ENCODE measurements around the gene LY86.
A peak's percentile ranks its signal among the peaks of the same experiment; 100 is the strongest.

LY86 gene

DNA sequence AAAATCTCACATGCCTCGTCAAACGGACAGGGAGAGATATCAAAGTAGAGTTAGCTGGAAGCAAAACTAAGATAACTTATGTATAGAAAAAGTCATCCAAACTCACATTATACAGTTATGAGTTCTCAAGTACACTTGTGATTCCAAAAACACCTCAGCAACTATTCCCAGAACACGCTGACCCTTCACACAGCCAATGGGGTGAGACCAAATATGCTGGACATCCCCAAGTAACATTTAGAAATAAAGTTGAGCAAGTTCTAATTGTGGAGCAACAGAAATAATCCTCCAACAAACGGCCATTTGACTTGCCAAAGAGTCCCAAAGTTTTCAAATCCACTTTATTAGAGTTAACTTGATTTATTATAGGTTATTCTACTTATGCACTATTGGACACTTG, 52.4 kb downstream of the LY86 start:
- no peak overlapping the region for H3K4me3 Mint-ChIP-seq
- H3K27ac Mint-ChIP-seq = no peak overlapping the region
- no peaks in the 10 kb centered on the region for H3K36me3 Mint-ChIP-seq (ENCODE audit: low read depth)
- H3K27me3 Mint-ChIP-seq = no peaks in the 10 kb centered on the region
- no peaks in the 10 kb centered on the region for H3K4me1 Mint-ChIP-seq (ENCODE audit: low read depth)
- H3K9me3 Mint-ChIP-seq = no peaks in the 10 kb centered on the region

GRCh38 chr6:6643398-6643797, 54.9 kb downstream of the LY86 start:
- Mint-ChIP-seq H3K9me3 (no peaks in the 10 kb centered on the region), H3K27me3 (no peaks in the 10 kb centered on the region), H3K36me3 (ENCODE audit: low read depth) (no peaks in the 10 kb centered on the region), H3K27ac (no peak overlapping the region), H3K4me1 (ENCODE audit: low read depth) (no peaks in the 10 kb centered on the region), H3K4me3 (no peak overlapping the region)

DNA sequence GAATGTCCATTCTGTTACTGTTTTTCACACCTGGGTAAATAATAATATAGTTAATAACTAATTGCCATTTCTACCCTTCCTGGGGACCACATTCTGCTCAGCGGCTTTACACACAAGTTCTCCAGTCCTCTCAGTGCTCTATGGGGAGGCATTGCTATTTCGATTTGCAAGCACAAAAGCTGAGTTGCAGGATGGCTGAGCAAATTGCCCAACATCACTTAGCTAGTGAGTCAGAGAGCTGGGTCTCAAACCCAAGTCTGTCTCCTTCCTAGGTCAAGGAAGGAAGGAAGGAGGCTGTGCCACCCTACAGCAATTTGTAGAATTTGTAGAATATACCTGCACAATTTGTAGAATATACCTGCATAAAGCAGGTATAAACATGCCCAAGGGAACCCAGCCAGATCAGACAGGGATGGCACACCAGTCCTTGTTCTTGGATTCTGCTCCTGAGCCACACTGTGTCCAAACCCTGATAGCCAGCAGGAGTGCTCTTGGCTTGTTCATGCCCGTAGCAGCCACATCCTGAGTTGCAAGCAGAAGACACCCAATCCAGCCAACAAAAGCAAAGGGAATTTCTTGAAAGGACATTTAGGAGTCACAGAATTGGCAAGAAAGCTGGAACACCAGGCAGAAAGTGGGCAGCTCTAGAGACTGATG, 56.9 kb downstream of the LY86 start:
- H3K27ac Mint-ChIP-seq = no peak overlapping the region
- no peak overlapping the region for H3K4me3 Mint-ChIP-seq
- no peaks in the 10 kb centered on the region for H3K9me3 Mint-ChIP-seq
- no peaks in the 10 kb centered on the region for H3K36me3 Mint-ChIP-seq (ENCODE audit: low read depth)
- peaks cover 12% of the 10 kb centered on the region for H3K4me1 Mint-ChIP-seq (ENCODE audit: low read depth)
- H3K27me3 Mint-ChIP-seq = no peaks in the 10 kb centered on the region

DNA sequence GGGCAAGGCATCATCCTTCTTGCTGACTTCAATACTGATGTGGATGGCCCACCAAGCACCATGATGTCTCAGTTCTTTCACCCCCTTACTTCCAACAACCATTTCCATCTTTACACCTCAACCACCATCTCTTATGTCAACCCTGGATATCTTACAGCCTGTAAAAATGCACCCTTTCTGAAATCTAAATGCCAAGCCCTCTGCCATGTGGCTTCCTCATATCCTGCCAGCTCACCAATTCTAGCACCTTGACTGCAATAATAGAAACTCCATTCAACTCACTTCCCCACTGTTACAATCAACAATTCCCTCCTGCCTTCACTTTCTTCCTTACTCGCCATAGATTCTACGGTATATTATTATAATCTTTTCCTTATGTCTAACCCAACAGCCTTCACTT, 57.9 kb downstream of the LY86 start:
- H3K4me1 Mint-ChIP-seq (ENCODE audit: low read depth) = peaks cover 19% of the 10 kb centered on the region
- no peaks in the 10 kb centered on the region for H3K36me3 Mint-ChIP-seq (ENCODE audit: low read depth)
- H3K4me3 Mint-ChIP-seq = no peak overlapping the region
- no peaks in the 10 kb centered on the region for H3K27me3 Mint-ChIP-seq
- H3K27ac Mint-ChIP-seq = no peak overlapping the region
- H3K9me3 Mint-ChIP-seq = no peaks in the 10 kb centered on the region

DNA sequence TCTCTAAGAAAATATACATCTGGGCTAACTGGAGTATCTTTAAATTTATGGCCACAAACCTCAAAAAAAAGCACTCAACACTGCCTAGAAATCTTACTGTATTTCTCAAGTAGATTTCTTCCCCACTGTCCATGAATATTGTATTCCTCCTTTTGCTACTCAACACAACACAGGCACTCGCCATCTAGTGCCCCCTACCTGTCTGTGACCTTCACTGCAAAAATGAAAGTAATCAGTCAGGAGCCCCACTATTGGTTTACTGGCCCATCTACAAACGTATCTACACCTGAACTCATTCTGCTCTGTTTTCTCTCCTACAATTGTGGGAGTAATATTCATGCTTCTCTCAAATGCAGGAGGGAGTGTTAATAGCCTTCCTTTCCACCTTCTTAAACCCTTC, 58.3 kb downstream of the LY86 start:
- peaks cover 22% of the 10 kb centered on the region for H3K4me1 Mint-ChIP-seq (ENCODE audit: low read depth)

GRCh38 chr6:6648692-6649343, 60.3 kb downstream of the LY86 start:
- no peak overlapping the region for H3K27ac Mint-ChIP-seq
- no peak overlapping the region for H3K4me3 Mint-ChIP-seq
- peaks cover 26% of the 10 kb centered on the region for H3K4me1 Mint-ChIP-seq (ENCODE audit: low read depth)
- no peaks in the 10 kb centered on the region for H3K27me3 Mint-ChIP-seq
- no peaks in the 10 kb centered on the region for H3K9me3 Mint-ChIP-seq
- H3K36me3 Mint-ChIP-seq (ENCODE audit: low read depth) = no peaks in the 10 kb centered on the region

More for the DNA sequence above, 58.3 kb downstream of the LY86 start:
- no peaks in the 10 kb centered on the region for H3K9me3 Mint-ChIP-seq
- no peak overlapping the region for H3K27ac Mint-ChIP-seq
- H3K27me3 Mint-ChIP-seq = no peaks in the 10 kb centered on the region
- no peaks in the 10 kb centered on the region for H3K36me3 Mint-ChIP-seq (ENCODE audit: low read depth)
- H3K4me3 Mint-ChIP-seq = no peak overlapping the region

GRCh38 chr6:6649824-6650349, 61.4 kb downstream of the LY86 start:
- H3K27me3 Mint-ChIP-seq = no peaks in the 10 kb centered on the region
- no peak overlapping the region for H3K27ac Mint-ChIP-seq
- peaks cover 37% of the 10 kb centered on the region for H3K4me1 Mint-ChIP-seq (ENCODE audit: low read depth)
- no peak overlapping the region for H3K4me3 Mint-ChIP-seq
- no peaks in the 10 kb centered on the region for H3K9me3 Mint-ChIP-seq
- no peaks in the 10 kb centered on the region for H3K36me3 Mint-ChIP-seq (ENCODE audit: low read depth)

- H3K27ac Mint-ChIP-seq = no peak overlapping the region
- no peak overlapping the region for H3K4me3 Mint-ChIP-seq
- H3K27me3 Mint-ChIP-seq = no peaks in the 10 kb centered on the region
- peaks cover 46% of the 10 kb centered on the region for H3K4me1 Mint-ChIP-seq (ENCODE audit: low read depth)
- H3K9me3 Mint-ChIP-seq = no peaks in the 10 kb centered on the region
- H3K36me3 Mint-ChIP-seq (ENCODE audit: low read depth) = no peaks in the 10 kb centered on the region
Measured at GRCh38 chr6:6650839-6651238, 62.3 kb downstream of the LY86 start.

GRCh38 chr6:6651335-6651734, 62.8 kb downstream of the LY86 start:
- Mint-ChIP-seq H3K27ac (no peak overlapping the region), H3K27me3 (no peaks in the 10 kb centered on the region), H3K4me3 (no peak overlapping the region), H3K4me1 (ENCODE audit: low read depth) (peaks cover 51% of the 10 kb centered on the region), H3K9me3 (no peaks in the 10 kb centered on the region), H3K36me3 (ENCODE audit: low read depth) (no peaks in the 10 kb centered on the region)

DNA sequence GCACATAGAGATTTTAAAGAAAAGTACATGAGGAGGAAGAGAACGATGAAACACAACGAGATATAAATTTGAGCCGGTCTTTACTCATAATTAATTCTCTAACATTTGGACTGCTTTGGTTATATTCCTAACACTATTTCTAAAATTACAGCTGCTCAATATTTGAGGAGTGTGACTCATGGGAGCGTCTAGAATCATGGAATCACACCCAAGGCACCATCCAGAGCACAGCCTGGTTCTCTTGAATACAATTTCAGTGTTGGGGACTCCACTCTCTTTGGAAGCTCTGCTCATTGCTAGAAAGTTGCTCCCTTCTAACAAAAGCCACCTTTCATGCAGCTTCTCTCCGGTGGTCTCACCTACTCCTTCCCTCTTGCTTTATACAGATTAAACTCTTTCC, 64.4 kb downstream of the LY86 start:
- H3K4me3 Mint-ChIP-seq = no peak overlapping the region
- H3K9me3 Mint-ChIP-seq = no peaks in the 10 kb centered on the region
- peak overlapping the region; percentile 13 for H3K27ac Mint-ChIP-seq
- no peaks in the 10 kb centered on the region for H3K36me3 Mint-ChIP-seq (ENCODE audit: low read depth)
- no peaks in the 10 kb centered on the region for H3K27me3 Mint-ChIP-seq
- H3K4me1 Mint-ChIP-seq (ENCODE audit: low read depth) = peaks cover 67% of the 10 kb centered on the region

- H3K4me1 Mint-ChIP-seq (ENCODE audit: low read depth) = peaks cover 76% of the 10 kb centered on the region
- H3K9me3 Mint-ChIP-seq = no peaks in the 10 kb centered on the region
- H3K27ac Mint-ChIP-seq = peak overlapping the region; percentile 92
- no peaks in the 10 kb centered on the region for H3K27me3 Mint-ChIP-seq
- H3K36me3 Mint-ChIP-seq (ENCODE audit: low read depth) = no peaks in the 10 kb centered on the region
- H3K4me3 Mint-ChIP-seq = peak overlapping the region; percentile 38
Measured at GRCh38 chr6:6654599-6655575, 66.4 kb downstream of the LY86 start.

- Mint-ChIP-seq H3K27ac (peak overlapping the region; percentile 92), H3K4me1 (ENCODE audit: low read depth) (peaks cover 70% of the 10 kb centered on the region), H3K36me3 (ENCODE audit: low read depth) (no peaks in the 10 kb centered on the region), H3K9me3 (no peaks in the 10 kb centered on the region), H3K4me3 (peak overlapping the region; percentile 34), H3K27me3 (no peaks in the 10 kb centered on the region)
Measured at GRCh38 chr6:6655805-6656251, 67.3 kb downstream of the LY86 start.

DNA sequence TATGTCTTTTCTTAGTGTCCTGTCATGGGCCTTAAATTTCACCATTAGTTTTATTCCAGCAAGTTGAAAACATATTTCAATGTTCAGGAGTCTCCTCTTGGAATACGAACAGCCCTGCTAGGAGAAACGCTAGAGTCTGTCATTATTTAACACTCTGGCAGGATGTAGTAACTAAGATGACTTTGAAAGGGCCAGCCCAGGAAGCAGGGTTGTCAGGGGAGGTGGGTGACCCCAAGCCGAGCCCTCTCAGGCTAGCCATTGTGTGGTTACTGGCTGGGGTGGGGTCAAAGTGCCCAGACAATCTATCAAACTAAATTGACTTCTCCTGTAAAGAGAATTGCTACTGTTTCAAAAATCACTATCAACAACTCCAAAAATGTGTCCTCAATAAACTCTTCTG, 67.8 kb downstream of the LY86 start:
- Mint-ChIP-seq H3K4me1 (ENCODE audit: low read depth) (peaks cover 68% of the 10 kb centered on the region), H3K4me3 (no peak overlapping the region), H3K27ac (peak overlapping the region; percentile 92), H3K9me3 (no peaks in the 10 kb centered on the region), H3K36me3 (ENCODE audit: low read depth) (no peaks in the 10 kb centered on the region), H3K27me3 (no peaks in the 10 kb centered on the region)

- peaks cover 68% of the 10 kb centered on the region for H3K4me1 Mint-ChIP-seq (ENCODE audit: low read depth)
Measured at GRCh38 chr6:6657085-6657819, 68.7 kb downstream of the LY86 start.

More at GRCh38 chr6:6657085-6657819, 68.7 kb downstream of the LY86 start:
- Mint-ChIP-seq H3K4me3 (no peak overlapping the region), H3K9me3 (no peaks in the 10 kb centered on the region), H3K27me3 (no peaks in the 10 kb centered on the region), H3K36me3 (ENCODE audit: low read depth) (no peaks in the 10 kb centered on the region), H3K27ac (peak overlapping the region; percentile 92)
